Activated CD4-positive, CD25-positive, alpha-beta regulatory T cell (primary cell): ENCODE results near the gene DMRTC1.
"Not testable (repeated sequence)": the region's sequence is repeated elsewhere in the genome, so short reads cannot be mapped to it uniquely, and the experiment has no call there.

Experiments used
- DNase-seq, 4 experiments: peaks; one replicate each; lab custom pipeline; 2025; lab: John Stamatoyannopoulos, UW

DMRTC1 gene, protein sequence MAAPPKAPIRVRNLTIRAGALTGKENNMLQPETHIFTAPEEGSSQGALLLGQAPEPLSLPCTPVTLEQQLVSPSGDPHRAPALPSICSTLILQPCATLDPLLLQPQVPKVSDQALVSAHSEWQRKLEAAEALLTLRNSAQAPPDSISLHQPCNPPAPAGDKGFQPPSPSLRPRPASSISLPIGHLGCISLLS

DNA sequence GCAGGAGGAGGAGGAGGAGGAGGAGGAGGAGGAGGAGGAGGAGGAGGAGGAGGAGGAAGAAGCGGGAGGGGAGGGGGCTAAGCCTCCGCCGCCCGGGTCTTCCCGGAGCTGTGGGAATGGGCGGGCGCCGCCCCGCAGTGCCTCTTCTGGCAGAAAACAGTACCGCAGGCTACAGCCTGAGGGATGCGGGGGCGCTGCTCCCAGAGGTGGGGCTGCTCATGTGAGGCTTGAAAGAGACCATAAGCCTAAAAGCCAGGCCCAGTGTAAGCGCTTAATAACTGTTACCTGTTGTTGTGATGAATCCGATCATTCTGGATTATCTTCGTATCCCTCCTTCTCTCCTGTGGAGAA, at the start of gene DMRTC1:
Gene DMRTC1, minus strand, starts transcription at position 19 of the 351 bp plus-strand sequence. CDS start 68,143 bp downstream, outside the sequence.
- not testable (repeated sequence) for DNase-seq

DNA sequence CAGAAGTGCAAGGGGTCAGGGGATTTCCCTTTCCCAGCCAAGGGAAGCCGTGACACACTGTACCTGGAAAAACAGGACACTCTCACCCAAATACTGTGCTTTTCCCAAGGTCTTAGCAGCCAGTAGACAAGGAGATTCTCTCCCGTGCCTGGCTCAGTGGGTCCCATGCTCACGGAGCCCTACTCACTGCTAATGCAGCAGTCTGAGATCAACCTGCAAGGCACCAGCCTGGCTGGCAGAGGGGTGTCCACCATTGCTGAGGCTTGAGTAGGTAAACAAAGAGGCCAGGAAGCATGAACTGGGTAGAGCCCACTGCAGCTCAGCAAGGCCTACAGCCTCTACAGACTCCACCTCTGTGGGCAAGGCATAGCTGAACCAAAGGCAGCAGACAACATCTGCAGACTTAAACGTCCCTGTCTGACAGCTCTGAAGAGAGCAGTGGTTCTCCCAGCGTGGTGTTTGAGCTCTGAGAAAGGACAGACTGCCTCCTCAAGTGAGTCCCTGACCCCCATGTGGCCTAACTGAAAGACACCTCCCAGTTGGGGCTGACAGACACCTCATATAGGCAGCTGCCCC, 37.3 kb upstream of the DMRTC1 start:
- not testable (repeated sequence) for DNase-seq

DNA sequence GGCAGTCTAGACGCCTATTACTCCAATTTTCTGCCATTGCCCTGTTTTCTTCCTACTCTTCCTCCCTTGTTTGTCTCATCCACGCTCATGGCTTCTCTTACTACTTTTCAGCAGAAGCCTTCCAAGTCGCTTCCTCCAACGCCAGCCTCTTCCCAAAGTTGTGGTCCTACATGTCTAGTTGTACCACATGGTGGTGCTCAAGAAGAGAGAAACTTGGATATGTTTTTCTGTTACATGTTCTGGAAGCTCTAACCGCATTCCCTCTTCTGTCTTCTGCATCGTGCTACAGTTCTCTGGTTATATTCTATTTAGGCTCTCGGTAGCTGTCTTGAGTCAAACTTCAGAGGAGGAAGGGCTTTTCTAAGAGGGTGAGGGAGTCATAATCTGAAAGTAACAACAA, 31.2 kb upstream of the DMRTC1 start:
- not testable (repeated sequence) for DNase-seq

DNA sequence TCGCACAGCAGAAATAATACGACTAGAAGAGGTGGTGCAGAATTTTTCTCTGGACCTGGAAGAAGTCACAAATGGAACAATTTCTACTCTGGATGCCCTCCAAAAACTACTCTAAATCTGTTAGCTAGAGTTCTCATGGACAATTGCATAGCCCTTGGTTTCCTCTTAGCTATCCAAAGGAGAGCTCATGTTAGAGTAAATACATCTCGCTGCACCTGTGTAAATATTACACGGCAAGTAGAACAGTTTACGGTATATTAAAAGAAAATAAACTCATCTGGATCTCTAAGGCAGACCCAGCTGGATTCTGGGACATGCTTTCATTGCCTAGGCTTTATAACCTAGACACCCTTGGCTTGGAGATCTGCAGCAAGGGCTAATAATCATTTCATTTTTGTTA, 28.2 kb upstream of the DMRTC1 start:
- DNase-seq = not testable (repeated sequence)

DNA sequence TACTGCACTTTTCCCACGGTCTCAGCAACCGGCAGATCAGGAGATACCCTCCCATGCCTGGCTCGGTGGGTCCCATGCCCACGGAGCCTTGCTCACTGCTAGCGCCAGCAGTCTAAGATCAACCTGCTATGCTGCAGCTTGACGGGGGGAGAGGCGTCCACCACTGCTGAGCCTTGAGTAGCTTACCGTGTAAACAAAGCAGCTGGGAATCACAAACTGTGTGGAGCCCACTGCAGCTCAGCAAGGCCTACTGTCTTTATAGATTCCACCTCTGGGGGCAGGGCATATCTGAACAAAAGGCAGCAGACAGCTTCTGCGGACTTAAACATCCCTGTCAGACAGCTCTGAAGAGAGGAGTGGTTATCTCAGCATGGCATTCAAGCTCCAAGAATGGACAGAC, 16.3 kb upstream of the DMRTC1 start:
- DNase-seq = not testable (repeated sequence)

DNA sequence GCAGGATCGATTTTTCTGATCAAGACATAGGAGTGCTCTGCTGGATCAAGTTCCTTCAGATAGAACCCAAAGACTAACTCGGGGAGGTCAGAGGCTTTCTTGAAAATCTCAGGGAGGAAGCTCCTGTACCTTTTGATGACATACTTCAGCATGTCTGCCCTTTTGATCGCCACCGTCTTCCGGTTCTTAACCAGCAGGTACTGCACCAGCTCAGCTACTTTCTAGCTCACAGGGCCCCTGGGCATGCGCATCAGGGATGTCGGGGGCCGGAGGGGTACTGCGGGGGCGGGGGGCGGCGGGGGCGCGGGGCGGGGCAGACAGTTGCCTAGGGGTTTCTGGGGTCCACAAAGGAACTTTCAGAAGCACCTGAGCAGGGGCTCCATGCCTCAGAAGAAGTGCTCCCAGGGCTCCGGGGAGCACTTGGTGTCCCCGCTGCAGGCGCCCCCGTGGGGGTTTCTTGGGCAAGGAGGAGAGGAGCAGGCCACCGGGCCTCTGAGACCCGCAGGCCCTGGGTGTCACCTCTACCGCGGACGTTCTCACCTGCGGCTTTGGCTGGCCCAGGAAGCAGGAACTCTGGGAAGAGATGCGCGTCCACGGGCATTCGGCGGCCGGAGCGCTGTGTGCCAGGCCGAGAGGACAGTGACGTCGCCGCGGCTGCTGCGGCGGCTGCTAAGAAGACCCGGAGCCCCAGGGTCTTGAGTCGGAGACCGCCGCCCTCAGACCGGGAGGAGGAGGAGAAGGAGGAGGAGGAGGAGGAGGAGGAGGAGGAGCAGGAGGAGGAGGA, 410 bp downstream of the DMRTC1 start:
- not testable (repeated sequence) for DNase-seq

DNA sequence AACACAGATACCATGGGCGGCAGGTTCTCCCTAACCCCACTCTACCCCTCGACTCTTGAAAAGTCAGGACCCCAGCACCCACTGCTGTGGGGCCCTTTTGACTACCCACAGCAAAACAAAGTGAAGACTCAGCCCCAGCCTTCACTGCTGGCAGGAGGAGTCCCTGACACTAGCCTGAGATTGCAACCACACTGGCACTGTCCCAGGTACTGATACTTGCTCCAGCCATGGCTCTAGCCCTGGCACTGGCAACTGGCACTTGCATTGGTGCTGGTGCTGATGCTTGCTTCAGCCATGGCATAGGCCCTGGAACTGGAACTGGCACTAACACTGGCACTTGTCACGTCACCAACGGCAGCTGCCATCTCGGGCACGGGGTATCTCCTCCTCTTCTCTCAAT, 1.4 kb downstream of the DMRTC1 start:
- DNase-seq = not testable (repeated sequence)

DNA sequence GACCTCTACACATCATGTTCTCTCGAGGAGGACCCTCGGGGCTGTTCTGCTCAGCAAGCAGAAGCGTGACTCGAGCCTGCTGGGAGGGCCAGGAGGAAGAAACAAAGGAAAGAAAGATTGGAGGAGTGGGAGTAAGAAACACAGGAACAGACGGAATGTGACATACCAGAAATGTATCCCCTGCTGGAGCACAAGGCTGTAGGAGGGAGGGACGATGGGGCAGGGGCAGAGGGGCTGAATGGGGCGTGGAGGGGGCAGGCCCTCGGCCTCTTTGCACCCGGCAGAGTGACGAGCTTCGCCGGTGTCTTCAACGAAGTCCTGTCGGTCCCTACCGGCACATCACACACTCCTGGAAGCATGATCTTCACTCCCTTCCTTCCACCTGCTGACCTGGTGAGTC, 5.7 kb downstream of the DMRTC1 start, which contains the start of gene FAM236A:
Gene FAM236A, plus strand, starts transcription at position 301 of the 400 bp plus-strand sequence. Its CDS starts 57 bp downstream, at position 358.
- not testable (repeated sequence) for DNase-seq

DNA sequence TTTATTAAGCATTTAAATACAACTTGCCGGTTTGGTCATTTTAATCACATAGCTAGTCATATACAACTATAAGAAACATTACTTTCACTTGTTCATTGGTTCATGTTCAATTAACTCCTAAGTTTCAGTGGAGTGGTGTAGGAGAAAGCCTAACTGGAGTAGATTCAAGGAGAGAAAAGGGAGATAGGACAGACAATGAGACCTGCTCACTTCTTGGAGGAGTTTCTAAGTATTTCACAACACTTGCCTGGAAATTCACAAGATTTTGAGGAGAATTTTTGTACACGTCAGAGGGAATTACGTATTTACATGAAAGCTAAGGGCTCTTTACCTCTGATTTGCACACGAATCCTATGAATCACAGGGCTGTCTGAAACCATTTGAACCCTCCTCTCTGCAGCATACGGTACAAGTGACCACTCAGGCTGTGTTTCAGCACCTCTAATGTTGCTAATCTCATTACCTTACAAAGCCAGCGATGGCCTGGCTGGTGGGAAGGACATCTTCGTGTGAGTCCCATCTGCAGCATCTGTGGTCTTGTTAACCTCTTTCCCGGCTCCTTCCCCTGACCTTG, 6.7 kb downstream of the DMRTC1 start:
- DNase-seq = not testable (repeated sequence)

DNA sequence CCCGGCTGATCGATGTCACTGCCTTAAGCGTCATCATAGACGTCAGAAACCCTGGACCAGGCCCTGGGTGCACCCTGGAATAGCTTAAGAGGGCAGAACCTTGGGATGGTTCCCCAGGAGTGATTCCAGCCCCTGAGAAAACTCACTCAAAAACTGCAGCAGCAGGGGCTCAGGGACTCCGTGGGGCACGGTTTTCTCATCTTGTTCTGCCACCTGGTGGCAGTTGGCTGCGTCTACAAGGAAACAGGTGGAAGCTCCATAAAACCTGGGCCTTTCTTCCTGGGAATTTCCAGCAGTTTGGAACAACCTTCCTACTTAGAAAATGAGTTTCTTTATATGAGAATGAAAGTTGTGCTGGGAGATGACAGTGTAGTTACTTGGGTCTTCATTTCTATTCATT, 7.2 kb downstream of the DMRTC1 start:
- not testable (repeated sequence) for DNase-seq

DNA sequence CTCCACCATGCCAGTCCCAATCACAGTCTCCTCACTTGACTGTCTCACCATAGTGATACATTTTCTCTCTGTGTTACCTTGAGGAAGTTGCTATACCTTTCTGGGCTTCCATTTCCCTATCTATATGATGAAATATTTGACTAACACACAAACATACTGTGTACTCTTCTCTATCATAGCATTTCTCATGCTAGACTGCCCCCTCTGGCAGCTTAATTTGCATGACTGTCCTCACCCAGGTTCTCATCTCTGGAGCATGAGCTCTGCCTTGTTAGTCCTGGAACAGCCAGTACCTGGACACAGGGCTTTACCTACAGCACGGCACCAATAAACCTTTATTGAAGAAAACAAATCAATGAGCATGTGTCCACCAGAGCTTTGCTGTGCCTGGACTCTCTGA, 11.4 kb downstream of the DMRTC1 start:
- DNase-seq = not testable (repeated sequence)

DNA sequence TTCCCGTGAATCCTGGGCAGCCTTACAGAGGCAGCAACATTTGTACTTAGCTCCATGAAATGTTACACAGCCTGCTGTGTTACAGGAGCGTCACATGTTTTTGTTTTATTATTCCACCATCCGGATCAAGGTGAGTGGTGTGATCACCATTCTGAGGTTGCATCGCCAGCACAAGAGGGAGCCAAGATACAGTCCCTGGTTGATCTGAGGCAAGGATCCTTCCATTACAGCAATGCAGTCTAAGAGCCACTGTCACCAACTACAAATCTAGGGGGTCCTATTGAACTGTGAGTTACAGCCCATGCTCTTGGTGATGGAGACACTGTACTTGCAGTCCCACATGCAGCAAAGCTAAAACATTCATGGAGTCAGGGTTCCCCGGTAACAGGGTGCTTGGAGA, 27.5 kb downstream of the DMRTC1 start:
- not testable (repeated sequence) for DNase-seq

DNA sequence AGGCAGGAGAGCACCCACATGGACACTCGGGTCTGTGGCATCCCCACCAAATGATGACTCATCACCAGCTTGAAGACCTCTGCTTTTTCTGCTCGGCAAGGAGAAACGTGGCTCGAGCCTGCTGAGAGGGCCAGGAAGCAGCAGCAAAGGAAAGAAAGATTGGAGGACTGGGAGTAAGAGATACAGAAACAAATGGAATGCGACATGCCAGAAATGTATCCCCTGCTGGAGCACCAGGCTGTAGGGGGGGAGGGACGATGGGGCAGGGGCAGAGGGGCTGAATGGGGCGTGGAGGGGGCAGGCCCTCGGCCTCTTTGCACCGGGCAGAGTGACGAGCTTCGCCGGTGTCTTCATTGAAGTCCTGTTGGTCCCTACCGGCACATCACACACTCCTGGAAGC, 31.3 kb downstream of the DMRTC1 start, which contains the start of gene FAM236C:
Gene FAM236C, plus strand, starts transcription at position 301 of the 400 bp plus-strand sequence. CDS start 100 bp downstream, outside the sequence.
- DNase-seq = not testable (repeated sequence)

DNA sequence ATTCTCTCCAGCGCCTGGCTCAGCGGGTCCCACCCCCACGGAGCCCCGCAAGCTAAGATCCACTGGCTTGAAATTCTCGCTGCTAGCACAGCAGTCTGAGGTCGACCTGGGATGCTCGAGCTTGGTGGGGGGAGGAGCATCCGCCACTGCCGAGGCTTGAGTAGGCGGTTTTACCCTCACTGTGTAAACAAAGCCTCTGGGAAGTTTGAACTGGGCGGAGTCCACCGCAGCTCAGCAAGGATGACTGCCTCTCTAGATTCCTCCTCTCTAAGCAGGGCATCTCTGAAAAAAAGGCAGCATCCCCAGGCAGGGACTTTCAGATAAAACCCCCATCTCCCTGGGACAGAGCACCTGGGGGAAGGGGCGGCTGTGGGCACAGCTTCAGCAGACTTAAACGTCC, 53.9 kb downstream of the DMRTC1 start:
- DNase-seq = not testable (repeated sequence)

DNA sequence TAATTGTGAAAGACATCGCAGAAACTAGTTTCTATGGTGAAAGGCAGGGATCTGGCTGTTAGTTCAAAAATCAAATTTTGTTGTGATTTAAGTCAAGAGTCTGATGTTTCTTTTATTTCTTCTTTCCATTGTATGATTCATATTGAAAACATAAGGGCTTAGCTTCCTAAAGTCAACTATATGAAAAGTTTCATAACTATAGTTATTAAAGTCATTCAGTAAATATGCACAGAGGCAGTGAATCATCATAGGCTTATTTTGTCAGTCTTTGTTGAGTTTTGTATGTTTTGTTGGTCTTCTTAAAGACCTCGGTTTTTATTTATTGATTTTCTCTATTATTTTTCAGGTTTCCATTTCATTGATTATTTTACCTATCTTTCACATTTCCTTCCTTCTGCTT, 60.7 kb downstream of the DMRTC1 start:
- not testable (repeated sequence) for DNase-seq

DNA sequence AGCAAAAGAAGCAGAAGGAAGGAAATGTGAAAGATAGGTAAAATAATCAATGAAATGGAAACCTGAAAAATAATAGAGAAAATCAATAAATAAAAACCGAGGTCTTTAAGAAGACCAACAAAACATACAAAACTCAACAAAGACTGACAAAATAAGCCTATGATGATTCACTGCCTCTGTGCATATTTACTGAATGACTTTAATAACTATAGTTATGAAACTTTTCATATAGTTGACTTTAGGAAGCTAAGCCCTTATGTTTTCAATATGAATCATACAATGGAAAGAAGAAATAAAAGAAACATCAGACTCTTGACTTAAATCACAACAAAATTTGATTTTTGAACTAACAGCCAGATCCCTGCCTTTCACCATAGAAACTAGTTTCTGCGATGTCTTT, 106.1 kb downstream of the DMRTC1 start:
- DNase-seq = not testable (repeated sequence)

DNA sequence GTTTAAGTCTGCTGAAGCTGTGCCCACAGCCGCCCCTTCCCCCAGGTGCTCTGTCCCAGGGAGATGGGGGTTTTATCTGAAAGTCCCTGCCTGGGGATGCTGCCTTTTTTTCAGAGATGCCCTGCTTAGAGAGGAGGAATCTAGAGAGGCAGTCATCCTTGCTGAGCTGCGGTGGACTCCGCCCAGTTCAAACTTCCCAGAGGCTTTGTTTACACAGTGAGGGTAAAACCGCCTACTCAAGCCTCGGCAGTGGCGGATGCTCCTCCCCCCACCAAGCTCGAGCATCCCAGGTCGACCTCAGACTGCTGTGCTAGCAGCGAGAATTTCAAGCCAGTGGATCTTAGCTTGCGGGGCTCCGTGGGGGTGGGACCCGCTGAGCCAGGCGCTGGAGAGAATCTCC, 112.9 kb downstream of the DMRTC1 start:
- not testable (repeated sequence) for DNase-seq
